Progenitor cell of endocrine pancreas (in vitro differentiated cells): ENCODE results near the gene PRKN. TPM values are rescaled to one million over a fixed set of nuclear protein-coding genes. Genes with fewer than 3 reads are reported as not detected.

Experiments used
- DNase-seq: peaks from one replicate; pipeline ENCODE4 v3.0.0; 2021; ENCODE audit warnings: low spot score; ENCODE audit not compliant: unreplicated experiment
- H3K27ac Mint-ChIP-seq: 2 replicates; pipeline ENCODE4 v1.8.0; 2021; ENCODE audit warnings: mild to moderate bottlenecking, moderate library complexity, mixed read lengths
- H3K27me3 Mint-ChIP-seq: 2 replicates; pipeline ENCODE4 v1.8.0; 2021; ENCODE audit warnings: mixed read lengths
- H3K36me3 Mint-ChIP-seq: 2 replicates; pipeline ENCODE4 v1.8.0; 2022; ENCODE audit warnings: mixed read lengths; ENCODE audit not compliant: insufficient read depth
- H3K4me1 Mint-ChIP-seq: 2 replicates; pipeline ENCODE4 v1.8.0; 2021; ENCODE audit warnings: low read depth, mixed read lengths
- H3K4me3 Mint-ChIP-seq: 2 replicates; pipeline ENCODE4 v1.8.0; 2021; ENCODE audit warnings: low read depth, mild to moderate bottlenecking, moderate library complexity, mixed read lengths
- H3K9me3 Mint-ChIP-seq: 2 replicates; pipeline ENCODE4 v1.8.0; 2021; ENCODE audit warnings: low read depth, mixed read lengths
- CTCF ChIP-seq: fragments of 200-600 bp; sonication (generic); IDR thresholded peaks from one replicate; pipeline ENCODE4 v1.5.0; 2021; ENCODE audit warnings: antibody characterized with exemption, mild to moderate bottlenecking; ENCODE audit not compliant: unreplicated experiment
- total RNA-seq: library from RNA; stranded (reverse); gene quantifications from 2 replicates; pipeline ENCODE4 v1.2.1, GENCODE V29; 2021

PRKN gene
- total RNA-seq, 1 donor from 2014 or later, result 4.6 TPM

GRCh38 chr6:161300823-161301222, 1426.7 kb downstream of the PRKN start:
- H3K4me3 Mint-ChIP-seq, result no peak overlapping the region
- peaks cover 4% of the 10 kb centered on the region for H3K27me3 Mint-ChIP-seq
- H3K4me1 Mint-ChIP-seq, result no peaks in the 10 kb centered on the region
- H3K27ac Mint-ChIP-seq, result no peak overlapping the region
- no peak for DNase-seq
- TF ChIP-seq CTCF, result no peak
- peaks cover 7% of the 10 kb centered on the region for H3K9me3 Mint-ChIP-seq
- H3K36me3 Mint-ChIP-seq, result no peaks in the 10 kb centered on the region

GRCh38 chr6:161299726-161300125, 1427.8 kb downstream of the PRKN start:
- H3K4me3 Mint-ChIP-seq, result no peak overlapping the region
- H3K4me1 Mint-ChIP-seq, result no peaks in the 10 kb centered on the region
- H3K27me3 Mint-ChIP-seq, result peaks cover 4% of the 10 kb centered on the region
- no peak for DNase-seq
- no peak overlapping the region for H3K27ac Mint-ChIP-seq
- TF ChIP-seq CTCF, result no peak
- H3K9me3 Mint-ChIP-seq, result peaks cover 7% of the 10 kb centered on the region
- no peaks in the 10 kb centered on the region for H3K36me3 Mint-ChIP-seq

Other genes starting within 250 kb of the PRKN start
- 2.4 TPM in 2 replicates for gene PACRG, start 208 bp upstream of the PRKN start, total RNA-seq